NB4 (cell line): ENCODE data around the gene FARP1.

Source experiments
- MYC ChIP-seq: IDR thresholded peaks from 2 replicates; pipeline ENCODE4 v1.6.1; 2011; ENCODE audit warnings: low read depth, low read length
- POLR2A ChIP-seq: IDR thresholded peaks from 2 replicates; pipeline ENCODE4 v1.6.1; 2011; ENCODE audit warnings: mild to moderate bottlenecking; ENCODE audit not compliant: insufficient read length; ENCODE audit errors: extremely low read depth
- TF ChIP-seq, protein P1 (sequence below): IDR thresholded peaks from one replicate; pipeline ENCODE4 v1.5.1; 2012; ENCODE audit warnings: low read depth, low read length
- TF ChIP-seq, protein P2 (sequence below): IDR thresholded peaks from 2 replicates; pipeline ENCODE4 v1.6.1; 2011; ENCODE audit warnings: low read depth, low read length

DNA sequence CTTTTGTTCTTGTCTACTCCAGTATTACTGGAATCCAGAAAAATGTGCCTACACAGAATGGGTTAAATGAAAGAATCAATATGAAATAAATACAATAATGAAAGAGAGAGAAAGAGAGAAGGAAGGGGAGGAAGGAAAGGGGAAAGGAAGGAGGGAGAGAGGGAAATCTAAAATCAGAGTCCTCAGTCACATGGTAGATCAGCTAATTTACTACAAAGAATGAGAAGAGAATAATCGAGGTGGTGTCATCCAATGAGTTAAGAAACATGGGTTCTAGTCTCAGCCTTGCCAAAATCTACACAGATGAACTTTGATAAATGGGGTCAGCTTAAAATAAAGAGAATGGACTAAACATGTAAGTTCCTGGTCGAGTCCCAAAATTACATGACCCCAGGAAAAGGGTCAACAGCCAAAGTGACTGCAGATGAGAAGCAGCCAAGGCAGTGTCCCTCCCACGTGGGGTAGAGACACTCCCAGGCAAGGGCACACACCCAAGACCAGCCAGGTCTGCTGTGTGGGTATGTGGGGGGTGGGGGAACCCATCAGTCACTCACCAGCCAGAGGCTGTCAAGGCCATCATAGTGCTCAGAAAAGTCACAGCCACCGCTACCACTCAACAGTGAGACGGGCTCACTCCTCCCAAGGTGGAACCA lies 330.4 kb downstream of the FARP1 start:
- TF ChIP-seq POLR2A (no peak), MYC (no peak)
- TF ChIP-seq, protein P1, sequence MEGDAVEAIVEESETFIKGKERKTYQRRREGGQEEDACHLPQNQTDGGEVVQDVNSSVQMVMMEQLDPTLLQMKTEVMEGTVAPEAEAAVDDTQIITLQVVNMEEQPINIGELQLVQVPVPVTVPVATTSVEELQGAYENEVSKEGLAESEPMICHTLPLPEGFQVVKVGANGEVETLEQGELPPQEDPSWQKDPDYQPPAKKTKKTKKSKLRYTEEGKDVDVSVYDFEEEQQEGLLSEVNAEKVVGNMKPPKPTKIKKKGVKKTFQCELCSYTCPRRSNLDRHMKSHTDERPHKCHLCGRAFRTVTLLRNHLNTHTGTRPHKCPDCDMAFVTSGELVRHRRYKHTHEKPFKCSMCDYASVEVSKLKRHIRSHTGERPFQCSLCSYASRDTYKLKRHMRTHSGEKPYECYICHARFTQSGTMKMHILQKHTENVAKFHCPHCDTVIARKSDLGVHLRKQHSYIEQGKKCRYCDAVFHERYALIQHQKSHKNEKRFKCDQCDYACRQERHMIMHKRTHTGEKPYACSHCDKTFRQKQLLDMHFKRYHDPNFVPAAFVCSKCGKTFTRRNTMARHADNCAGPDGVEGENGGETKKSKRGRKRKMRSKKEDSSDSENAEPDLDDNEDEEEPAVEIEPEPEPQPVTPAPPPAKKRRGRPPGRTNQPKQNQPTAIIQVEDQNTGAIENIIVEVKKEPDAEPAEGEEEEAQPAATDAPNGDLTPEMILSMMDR: no peak
- TF ChIP-seq, protein P2, sequence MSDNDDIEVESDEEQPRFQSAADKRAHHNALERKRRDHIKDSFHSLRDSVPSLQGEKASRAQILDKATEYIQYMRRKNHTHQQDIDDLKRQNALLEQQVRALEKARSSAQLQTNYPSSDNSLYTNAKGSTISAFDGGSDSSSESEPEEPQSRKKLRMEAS: no peak
